Kidney (tissue), 14 donors: ENCODE measurements around the gene HMCES. TPM values are rescaled to one million over a fixed set of nuclear protein-coding genes. Genes with fewer than 3 reads are reported as not detected.

Experiments used
- DNase-seq, 5 donors: peaks; one replicate each; pipeline ENCODE4 v3.0.0-alpha.2; 2013 to 2020
- FAIRE-seq: peaks from 2 replicates; lab custom pipeline; 2012; peaks lifted over from hg19 to GRCh38; lab: Jason Lieb, UNC
- H3K27ac ChIP-seq, 2 donors: one replicate each; pipeline ENCODE4 v1.7.0; 2013; ENCODE audit warnings: low read depth in 2 of 2, low read length in 2 of 2, inconsistent platforms in 1 of 2
- H3K27me3 ChIP-seq: one replicate; pipeline ENCODE4 v1.7.1; 2013; ENCODE audit warnings: low read length, inconsistent platforms; ENCODE audit not compliant: control insufficient read depth, insufficient read depth
- H3K36me3 ChIP-seq, 3 donors: one replicate each; pipeline versions ENCODE4 v1.7.0 to v1.7.1; 2013; ENCODE audit warnings: low read length in 3 of 3, control low read depth in 1 of 3, inconsistent platforms in 1 of 3; ENCODE audit not compliant: insufficient read depth in 3 of 3, control insufficient read depth in 2 of 3
- H3K4me1 ChIP-seq, 3 donors: one replicate each; pipeline versions ENCODE4 v1.7.0 to v1.7.1; 2013; ENCODE audit warnings: low read length in 3 of 3, inconsistent platforms in 1 of 3, low read depth in 1 of 3; ENCODE audit not compliant: control insufficient read depth in 2 of 3, insufficient read depth in 2 of 3
- H3K4me3 ChIP-seq, 3 donors: one replicate each; pipeline versions ENCODE4 v1.7.0 to v1.8.1; 2013; ENCODE audit warnings: low read length in 3 of 3, control low read depth in 1 of 3, inconsistent platforms in 1 of 3
- H3K9ac ChIP-seq, 3 donors: one replicate each; pipeline versions ENCODE4 v1.7.0 to v1.7.1; 2013; ENCODE audit warnings: low read length in 3 of 3, control low read depth in 1 of 3, inconsistent platforms in 1 of 3
- H3K9me3 ChIP-seq, 3 donors: one replicate each; pipeline versions ENCODE4 v1.7.0 to v1.7.1; 2013; ENCODE audit warnings: low read length in 3 of 3, control low read depth in 1 of 3, inconsistent platforms in 1 of 3; ENCODE audit not compliant: control insufficient read depth in 2 of 3, insufficient read depth in 1 of 3
- intact Hi-C: fragments of 100-400 bp; cut with DNase I; formaldehyde crosslinking; loops from one replicate; pipeline ENCODE4 v1.11.1; 2022
- polyA plus RNA-seq: library from polyadenylated mRNA; stranded (reverse); fragments of 350-450 nt; fragmentation: Illumina TruSeq; extraction: RNeasy Lipid Tissue Mini Kit (QIAGEN cat#74804); gene quantifications from one replicate; pipeline ENCODE4 v1.2.3, GENCODE V29; 2014; ENCODE audit warnings: low read depth, low replicate concordance; ENCODE audit not compliant: insufficient read depth
- total RNA-seq: library from RNA; stranded (reverse); fragmentation: NEBNext Ultra II Directional; extraction: Animal tissue kit (Norgen Biotek cat#: 25700); gene quantifications from one replicate; pipeline ENCODE4 v1.2.1, GENCODE V29; 2021
- TF ChIP-seq, protein P1 (sequence below): IDR thresholded peaks from 3 replicates; pipeline ENCODE4 v1.5.1; 2012; ENCODE audit warnings: mild to moderate bottlenecking, moderate library complexity, borderline replicate concordance; ENCODE audit not compliant: insufficient read depth; ENCODE audit errors: extremely low read depth
- donor health status: control.
- donor health status: control.
- donor health status: control.
- donor health status: control.
- donor health status: control.
- donor health status: DM: yes; HTN: yes; CAD: no.
- donor health status: Normal renal cell carcinoma (clear cell type).

HMCES gene
- total and polyA plus RNA-seq, 2 donors from 2014 or later, result 37.4 to 40.1 TPM

DNA sequence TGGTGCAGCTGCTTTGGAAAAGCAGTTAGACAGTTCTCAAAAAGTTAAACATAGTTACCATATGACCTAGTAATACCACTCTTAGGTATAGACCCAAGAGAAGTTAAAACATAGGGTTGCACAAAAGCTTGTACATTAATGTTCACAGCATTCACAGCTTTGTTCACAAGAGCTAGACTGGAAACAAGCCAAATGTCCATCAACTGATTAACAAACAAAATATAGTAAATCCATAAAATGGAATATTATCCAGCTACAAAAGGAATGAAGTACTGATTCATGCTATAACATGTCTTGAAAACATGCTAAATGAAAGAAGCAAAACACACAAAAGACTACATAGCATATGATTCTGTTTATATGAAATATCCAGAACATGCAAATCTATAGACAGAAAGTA is 32.0 kb upstream of the HMCES start:
- Histone ChIP-seq H3K4me1 (peaks cover 0 to 13% (median 8%) of the 10 kb centered on the region in 3 donors), H3K9me3 (no peaks in the 10 kb centered on the region), H3K27me3 (no peaks in the 10 kb centered on the region), H3K4me3 (no peak overlapping the region), H3K27ac (no peak overlapping the region), H3K36me3 (no peaks in the 10 kb centered on the region), H3K9ac (no peak overlapping the region)
- DNase-seq (no peak), FAIRE-seq (no peak)
- intact Hi-C loops, result no loop called here
- TF ChIP-seq, protein P1, sequence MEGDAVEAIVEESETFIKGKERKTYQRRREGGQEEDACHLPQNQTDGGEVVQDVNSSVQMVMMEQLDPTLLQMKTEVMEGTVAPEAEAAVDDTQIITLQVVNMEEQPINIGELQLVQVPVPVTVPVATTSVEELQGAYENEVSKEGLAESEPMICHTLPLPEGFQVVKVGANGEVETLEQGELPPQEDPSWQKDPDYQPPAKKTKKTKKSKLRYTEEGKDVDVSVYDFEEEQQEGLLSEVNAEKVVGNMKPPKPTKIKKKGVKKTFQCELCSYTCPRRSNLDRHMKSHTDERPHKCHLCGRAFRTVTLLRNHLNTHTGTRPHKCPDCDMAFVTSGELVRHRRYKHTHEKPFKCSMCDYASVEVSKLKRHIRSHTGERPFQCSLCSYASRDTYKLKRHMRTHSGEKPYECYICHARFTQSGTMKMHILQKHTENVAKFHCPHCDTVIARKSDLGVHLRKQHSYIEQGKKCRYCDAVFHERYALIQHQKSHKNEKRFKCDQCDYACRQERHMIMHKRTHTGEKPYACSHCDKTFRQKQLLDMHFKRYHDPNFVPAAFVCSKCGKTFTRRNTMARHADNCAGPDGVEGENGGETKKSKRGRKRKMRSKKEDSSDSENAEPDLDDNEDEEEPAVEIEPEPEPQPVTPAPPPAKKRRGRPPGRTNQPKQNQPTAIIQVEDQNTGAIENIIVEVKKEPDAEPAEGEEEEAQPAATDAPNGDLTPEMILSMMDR, result no peak

DNA sequence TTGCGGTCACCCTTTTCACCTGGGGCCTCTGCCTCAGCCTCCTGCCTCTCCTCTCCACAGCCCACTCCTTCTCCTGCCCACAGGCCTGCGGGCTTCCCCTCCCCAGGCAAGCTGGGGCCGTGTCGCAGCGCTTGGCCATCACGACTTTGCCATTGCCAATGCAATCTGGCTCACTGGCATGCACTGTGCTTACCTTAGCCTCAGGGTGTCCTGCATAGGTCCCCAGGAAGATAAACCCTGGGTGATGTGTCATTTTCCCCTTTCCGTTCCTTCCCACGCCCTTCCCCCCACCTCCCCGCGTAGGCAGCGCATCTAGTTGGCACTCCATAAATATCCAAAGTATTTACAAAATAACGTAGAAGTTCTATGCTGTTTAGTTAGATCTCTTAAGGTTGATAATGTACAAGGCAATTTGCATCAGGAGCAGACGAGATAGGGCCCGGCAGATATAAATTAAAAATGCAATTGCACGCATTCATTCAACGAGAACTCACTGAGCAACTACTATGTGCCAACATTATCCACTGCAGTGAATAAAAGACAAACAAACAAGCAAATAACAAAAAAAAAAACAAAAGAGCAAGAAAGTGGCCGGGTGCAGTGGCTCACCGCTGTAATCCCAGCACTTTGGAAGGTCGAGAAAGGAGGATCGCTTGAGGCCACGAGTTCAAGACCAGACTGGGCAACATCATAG is 30.2 kb upstream of the HMCES start:
- Histone ChIP-seq H3K27ac (no peak overlapping the region), H3K9me3 (no peaks in the 10 kb centered on the region), H3K4me3 (peak overlapping the region; percentile 99), H3K9ac (peak overlapping the region in 2 of 3 donors; percentile 99 to 100), H3K36me3 (peaks cover 0 to 16% (median 14%) of the 10 kb centered on the region in 3 donors), H3K27me3 (no peaks in the 10 kb centered on the region), H3K4me1 (peaks cover 0 to 13% (median 8%) of the 10 kb centered on the region in 3 donors)
- DNase-seq, result peak in 1 of 5 donors; percentile 42
- TF ChIP-seq, protein P1, result no peak
- no peak for FAIRE-seq
- intact Hi-C loops, result no loop called here

DNA sequence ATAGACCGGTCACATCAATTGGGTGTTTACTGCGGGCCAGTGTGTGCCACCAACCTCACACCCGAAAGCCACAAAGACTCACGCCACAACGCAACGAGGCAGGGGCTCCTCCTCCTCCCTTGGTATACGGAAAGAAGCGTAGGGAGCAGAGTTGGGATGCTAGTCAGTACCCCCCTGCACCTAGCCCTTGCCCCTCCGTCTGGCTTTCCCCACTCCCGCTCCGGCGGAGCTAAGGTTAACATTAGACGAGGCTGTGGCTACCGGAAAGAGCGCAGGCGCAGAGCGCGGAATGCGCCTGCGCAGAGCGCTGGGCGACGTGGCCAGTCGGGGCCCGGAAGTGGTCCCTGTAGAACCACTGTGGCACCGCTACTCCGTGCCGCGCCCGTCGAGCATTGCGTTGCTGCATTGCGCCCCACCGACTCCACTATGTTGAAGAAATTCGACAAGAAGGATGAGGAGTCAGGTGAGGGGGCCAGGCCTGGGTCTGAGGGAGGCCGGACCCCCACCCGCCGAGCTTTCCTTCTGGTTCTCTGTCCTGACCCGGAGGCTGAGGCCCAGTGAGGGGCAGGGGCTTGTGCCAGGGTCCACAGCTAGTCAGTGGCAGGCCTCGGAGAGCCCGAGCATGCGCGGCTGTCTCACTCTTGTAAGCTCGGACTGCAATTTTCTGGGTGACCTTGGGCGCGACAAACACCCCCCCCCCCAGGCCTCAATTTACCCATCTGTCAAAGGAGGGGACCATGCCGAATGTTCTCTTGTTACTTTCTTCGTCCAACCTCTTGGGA is 29.2 kb upstream of the HMCES start, which contains the start of gene COPG1:
COPG1 (plus strand) TSS at position 323 of the 782 bp plus-strand sequence; CDS start at position 427, 104 bp downstream.
- H3K27ac ChIP-seq, result peak within 1 kb of the TSS; percentile 80 to 82
- no peak for FAIRE-seq
- H3K27me3 ChIP-seq, result no peaks in the 10 kb centered on the region
- H3K4me1 ChIP-seq, result peaks cover 0 to 13% (median 8%) of the 10 kb centered on the region in 3 donors
- TF ChIP-seq, protein P1, result peak; percentile 8
- intact Hi-C loops, result no loop called here
- DNase-seq, result peak; percentile 89 to 97 (median 94)
- H3K4me3 ChIP-seq, result peak within 1 kb of the TSS; percentile 99
- peaks cover 0 to 21% (median 20%) of the 10 kb centered on the region in 3 donors for H3K36me3 ChIP-seq
- peak within 1 kb of the TSS; percentile 90 to 100 (median 99) for H3K9ac ChIP-seq
- no peaks in the 10 kb centered on the region for H3K9me3 ChIP-seq
